WTC11 (cell line): ENCODE data around the gene ZNF792. TPM values are rescaled to one million over a fixed set of nuclear protein-coding genes. Genes with fewer than 3 reads are reported as not detected.

Experiments used
- ATAC-seq: fragments of 200-7000 bp; cut with Tn5 transposase; 2 replicates; pipeline ENCODE4 v1.10.0; 2021; ENCODE audit warnings: mild to moderate bottlenecking, moderate library complexity
- CTCF ChIA-PET: fragments of 300-600 bp; sonication (Branson Sonifier 250); formaldehyde crosslinking; loops from one replicate; lab custom pipeline; 2021; ENCODE audit warnings: antibody characterized with exemption; lab: Charles Lee
- POLR2A ChIA-PET: fragments of 350-600 bp; sonication (Branson Sonifier 250); formaldehyde crosslinking; loops from one replicate; lab custom pipeline; 2021; ENCODE audit warnings: antibody characterized with exemption; lab: Charles Lee
- DNase-seq: peaks from one replicate; pipeline ENCODE4 v3.0.0; 2021; ENCODE audit warnings: low spot score
- H3K27ac Mint-ChIP-seq: 2 replicates; pipeline ENCODE4 v1.8.0; 2021; ENCODE audit warnings: mixed read lengths
- H3K27me3 Mint-ChIP-seq: 2 replicates; pipeline ENCODE4 v1.8.0; 2021; ENCODE audit warnings: low read depth, mild to moderate bottlenecking, moderate library complexity, mixed read lengths
- H3K36me3 Mint-ChIP-seq: 2 replicates; pipeline ENCODE4 v1.8.0; 2021; ENCODE audit warnings: mixed read lengths
- H3K4me1 Mint-ChIP-seq: 2 replicates; pipeline ENCODE4 v1.8.0; 2022; ENCODE audit warnings: mixed read lengths
- H3K4me3 Mint-ChIP-seq: 2 replicates; pipeline ENCODE4 v1.8.0; 2021; ENCODE audit warnings: mild to moderate bottlenecking, moderate library complexity, mixed read lengths
- H3K9me3 Mint-ChIP-seq: 2 replicates; pipeline ENCODE4 v1.8.0; 2021; ENCODE audit warnings: mixed read lengths
- CDX4 ChIP-seq: fragments of 250-450 bp; sonication (Bioruptor Pico); IDR thresholded peaks from 2 replicates; pipeline ENCODE4 v1.9.0; 2021; ENCODE audit warnings: moderate library complexity, mild to moderate bottlenecking, inconsistent platforms, borderline replicate concordance
- E2F1 ChIP-seq: sonication (generic); formaldehyde crosslinking; IDR thresholded peaks from 2 replicates; pipeline ENCODE4 v1.8.0; 2022; ENCODE audit warnings: mild to moderate bottlenecking, missing genetic modification reagents
- JAZF1 ChIP-seq: fragments of 250-450 bp; sonication (Bioruptor Pico); IDR thresholded peaks from 2 replicates; pipeline ENCODE4 v1.9.0; 2021; ENCODE audit warnings: moderate library complexity, mild to moderate bottlenecking, inconsistent platforms
- JUN ChIP-seq: sonication (generic); formaldehyde crosslinking; IDR thresholded peaks from 2 replicates; pipeline ENCODE4 v1.8.0; 2023; ENCODE audit warnings: mild to moderate bottlenecking, missing genetic modification reagents
- KAT7 ChIP-seq: sonication (generic); formaldehyde crosslinking; IDR thresholded peaks from 2 replicates; pipeline ENCODE4 v1.8.1; 2023; ENCODE audit warnings: missing genetic modification reagents, mild to moderate bottlenecking, borderline replicate concordance
- MAX ChIP-seq: sonication (generic); formaldehyde crosslinking; IDR thresholded peaks from 2 replicates; pipeline ENCODE4 v1.8.0; 2022; ENCODE audit warnings: mild to moderate bottlenecking, missing genetic modification reagents
- MXD4 ChIP-seq: fragments of 250-450 bp; sonication (Bioruptor Pico); IDR thresholded peaks from 2 replicates; pipeline ENCODE4 v1.8.0; 2021; ENCODE audit warnings: mild to moderate bottlenecking, moderate library complexity, borderline replicate concordance
- NR2C2 ChIP-seq: sonication (generic); formaldehyde crosslinking; IDR thresholded peaks from 2 replicates; pipeline ENCODE4 v1.8.0; 2022; ENCODE audit warnings: mild to moderate bottlenecking, missing genetic modification reagents
- OVOL2 ChIP-seq: fragments of 250-450 bp; sonication (Bioruptor Pico); IDR thresholded peaks from 2 replicates; pipeline ENCODE4 v1.9.0; 2021; ENCODE audit warnings: mild to moderate bottlenecking, borderline replicate concordance
- RORB ChIP-seq: fragments of 250-450 bp; sonication (Bioruptor Pico); IDR thresholded peaks from 2 replicates; pipeline ENCODE4 v1.9.0; 2021; ENCODE audit warnings: mild to moderate bottlenecking
- SMAD4 ChIP-seq: sonication (generic); formaldehyde crosslinking; IDR thresholded peaks from 2 replicates; pipeline ENCODE4 v1.8.0; 2022; ENCODE audit warnings: mild to moderate bottlenecking, missing genetic modification reagents
- TEAD1 ChIP-seq: sonication (generic); formaldehyde crosslinking; IDR thresholded peaks from 2 replicates; pipeline ENCODE4 v1.8.0; 2022; ENCODE audit warnings: mild to moderate bottlenecking, missing genetic modification reagents
- TEAD4 ChIP-seq: sonication (generic); formaldehyde crosslinking; IDR thresholded peaks from 2 replicates; pipeline ENCODE4 v1.8.0; 2022; ENCODE audit warnings: mild to moderate bottlenecking, missing genetic modification reagents
- ZBTB43 ChIP-seq: sonication (generic); formaldehyde crosslinking; IDR thresholded peaks from 2 replicates; pipeline ENCODE4 v1.8.1; 2023; ENCODE audit warnings: mild to moderate bottlenecking, missing genetic modification reagents
- ZNF138 ChIP-seq: sonication (generic); formaldehyde crosslinking; conservative IDR thresholded peaks from 2 replicates; pipeline ENCODE4 v1.8.1; 2022; ENCODE audit warnings: mild to moderate bottlenecking, moderate library complexity, missing genetic modification reagents
- ZNF232 ChIP-seq: sonication (generic); formaldehyde crosslinking; IDR thresholded peaks from 2 replicates; pipeline ENCODE4 v1.8.0; 2022; ENCODE audit warnings: mild to moderate bottlenecking, missing genetic modification reagents
- ZNF263 ChIP-seq: sonication (generic); formaldehyde crosslinking; IDR thresholded peaks from 2 replicates; pipeline ENCODE4 v1.8.1; 2022; ENCODE audit warnings: low read depth, mild to moderate bottlenecking, moderate library complexity, missing genetic modification reagents
- total RNA-seq: library from RNA; stranded (reverse); gene quantifications from 3 replicates; pipeline ENCODE4 v1.2.3, GENCODE V29; 2021
- TF ChIP-seq, protein P1 (sequence below): fragments of 250-450 bp; sonication (Bioruptor Pico); conservative IDR thresholded peaks from 2 replicates; pipeline ENCODE4 v1.9.0; 2021; ENCODE audit warnings: mild to moderate bottlenecking
- TF ChIP-seq, protein P2 (sequence below): sonication (generic); formaldehyde crosslinking; IDR thresholded peaks from 2 replicates; pipeline ENCODE4 v1.8.1; 2023; ENCODE audit warnings: mild to moderate bottlenecking, missing genetic modification reagents

ZNF792 gene
- total RNA-seq, 1 experiment from 2014 or later: 12.9 TPM

- ChIA-PET CTCF (interaction anchor here (1.3 to 4.0 kb wide), 4 partner anchors 28 to 164 kb away, joined by 3 to 15 read pairs (median 5); no protein-coding TSS in a partner anchor), POLR2A (no interaction called here)
- no peaks in the 10 kb centered on the region for H3K9me3 Mint-ChIP-seq
- no peak for TF ChIP-seq NR2C2 (CRISPR knock-in tag)
- TF ChIP-seq, protein P1, sequence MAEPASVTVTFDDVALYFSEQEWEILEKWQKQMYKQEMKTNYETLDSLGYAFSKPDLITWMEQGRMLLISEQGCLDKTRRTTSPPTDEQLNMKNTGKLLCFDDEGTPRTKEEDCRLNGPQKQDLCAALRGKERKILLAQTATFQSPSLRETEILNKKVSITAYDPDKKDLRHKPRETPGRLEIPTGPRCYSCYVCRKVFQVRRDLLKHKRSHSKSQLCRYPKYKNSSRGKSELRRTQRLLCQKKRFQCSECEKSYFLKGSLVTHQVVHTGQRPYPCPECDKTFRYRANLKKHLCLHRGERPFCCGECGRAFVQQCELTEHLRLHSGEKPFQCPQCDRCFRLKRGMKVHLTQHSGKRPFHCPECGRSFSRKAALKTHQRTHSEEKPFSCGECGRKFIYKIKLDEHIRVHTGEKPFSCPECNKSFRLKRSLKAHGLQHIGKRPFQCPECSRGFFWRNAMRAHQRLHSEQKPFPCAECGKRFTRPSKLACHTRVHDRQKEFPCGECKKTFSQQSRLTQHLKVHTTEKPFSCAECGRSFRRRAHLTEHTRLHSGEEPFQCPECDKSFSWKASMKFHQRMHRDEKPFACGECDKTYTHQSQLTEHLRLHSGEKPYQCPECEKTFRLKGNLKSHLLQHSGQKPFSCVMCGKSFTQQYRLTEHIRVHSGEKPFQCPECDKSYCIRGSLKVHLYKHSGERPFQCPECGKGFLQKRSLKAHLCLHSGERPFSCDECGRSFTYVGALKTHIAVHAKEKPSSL (CRISPR knock-in tag): no peak
- no peak for TF ChIP-seq E2F1 (CRISPR knock-in tag)
- no peak for TF ChIP-seq JAZF1 (CRISPR knock-in tag)
- no peak for TF ChIP-seq SMAD4 (CRISPR knock-in tag)
- no peak for TF ChIP-seq OVOL2 (CRISPR knock-in tag)
- TF ChIP-seq, protein P2, sequence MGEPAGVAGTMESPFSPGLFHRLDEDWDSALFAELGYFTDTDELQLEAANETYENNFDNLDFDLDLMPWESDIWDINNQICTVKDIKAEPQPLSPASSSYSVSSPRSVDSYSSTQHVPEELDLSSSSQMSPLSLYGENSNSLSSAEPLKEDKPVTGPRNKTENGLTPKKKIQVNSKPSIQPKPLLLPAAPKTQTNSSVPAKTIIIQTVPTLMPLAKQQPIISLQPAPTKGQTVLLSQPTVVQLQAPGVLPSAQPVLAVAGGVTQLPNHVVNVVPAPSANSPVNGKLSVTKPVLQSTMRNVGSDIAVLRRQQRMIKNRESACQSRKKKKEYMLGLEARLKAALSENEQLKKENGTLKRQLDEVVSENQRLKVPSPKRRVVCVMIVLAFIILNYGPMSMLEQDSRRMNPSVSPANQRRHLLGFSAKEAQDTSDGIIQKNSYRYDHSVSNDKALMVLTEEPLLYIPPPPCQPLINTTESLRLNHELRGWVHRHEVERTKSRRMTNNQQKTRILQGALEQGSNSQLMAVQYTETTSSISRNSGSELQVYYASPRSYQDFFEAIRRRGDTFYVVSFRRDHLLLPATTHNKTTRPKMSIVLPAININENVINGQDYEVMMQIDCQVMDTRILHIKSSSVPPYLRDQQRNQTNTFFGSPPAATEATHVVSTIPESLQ (CRISPR knock-in tag): no peak
- no peak for TF ChIP-seq TEAD1 (CRISPR knock-in tag)
- TF ChIP-seq TEAD4 (CRISPR knock-in tag): no peak
- TF ChIP-seq ZNF138 (CRISPR knock-in tag): no peak
- TF ChIP-seq MXD4: no peak
- no peak for TF ChIP-seq ZBTB43
- no peak for TF ChIP-seq CDX4 (CRISPR knock-in tag)
- no peak for TF ChIP-seq RORB
- TF ChIP-seq ZNF263 (CRISPR knock-in tag): no peak
- H3K27me3 Mint-ChIP-seq: no peaks in the 10 kb centered on the region
- DNase-seq: no peak
- no peak for ATAC-seq
- peaks cover 42% of the 10 kb centered on the region for H3K36me3 Mint-ChIP-seq
- H3K4me1 Mint-ChIP-seq: peaks cover 60% of the 10 kb centered on the region
- peak overlapping the region; percentile 100 for H3K4me3 Mint-ChIP-seq
- H3K27ac Mint-ChIP-seq: peak overlapping the region; percentile 93
Observed at GRCh38 chr19:35002037-35002535, 38.1 kb upstream of the ZNF792 start.

- Mint-ChIP-seq H3K27me3 (no peaks in the 10 kb centered on the region), H3K27ac (peak overlapping the region; percentile 98), H3K36me3 (peaks cover 30% of the 10 kb centered on the region), H3K9me3 (no peaks in the 10 kb centered on the region)
- POLR2A ChIA-PET: interaction anchor here (1.5 kb wide), 1 partner anchor 162 kb away, joined by 3 read pairs; no protein-coding TSS in a partner anchor
- CTCF ChIA-PET: interaction anchor here (0.9 to 4.0 kb wide), 8 partner anchors 12 to 162 kb away, joined by 3 to 17 read pairs (median 6); no protein-coding TSS in a partner anchor
- DNase-seq: peak; percentile 43
- TF ChIP-seq MAX (CRISPR knock-in tag) (peak; percentile 66; the same call in 1 of the 2 replicates), KAT7 (CRISPR knock-in tag) (no peak), JUN (CRISPR knock-in tag) (peak; percentile 20; the same call in 1 of the 2 replicates), ZNF232 (0 out of 2 replicates have a peak, but pooled peaks have one; percentile 55)
- TF ChIP-seq, all 79 proteins: peak for 3
- ATAC-seq: no peak
- peaks cover 63% of the 10 kb centered on the region for H3K4me1 Mint-ChIP-seq
- peak overlapping the region; percentile 100 for H3K4me3 Mint-ChIP-seq
Observed at GRCh38 chr19:35000647-35001501, 36.8 kb upstream of the ZNF792 start.
